Measurements from ENCODE around the gene TERT. TPM values are rescaled to one million over a fixed set of nuclear protein-coding genes. Genes with fewer than 3 reads are reported as not detected.

Gene TERT
- total and polyA plus RNA-seq, 2 of the 13 experiments (the other 11 are each of a cell fraction or from before 2014, with no cell fraction given): 4.3 to 5.9 TPM

DNA sequence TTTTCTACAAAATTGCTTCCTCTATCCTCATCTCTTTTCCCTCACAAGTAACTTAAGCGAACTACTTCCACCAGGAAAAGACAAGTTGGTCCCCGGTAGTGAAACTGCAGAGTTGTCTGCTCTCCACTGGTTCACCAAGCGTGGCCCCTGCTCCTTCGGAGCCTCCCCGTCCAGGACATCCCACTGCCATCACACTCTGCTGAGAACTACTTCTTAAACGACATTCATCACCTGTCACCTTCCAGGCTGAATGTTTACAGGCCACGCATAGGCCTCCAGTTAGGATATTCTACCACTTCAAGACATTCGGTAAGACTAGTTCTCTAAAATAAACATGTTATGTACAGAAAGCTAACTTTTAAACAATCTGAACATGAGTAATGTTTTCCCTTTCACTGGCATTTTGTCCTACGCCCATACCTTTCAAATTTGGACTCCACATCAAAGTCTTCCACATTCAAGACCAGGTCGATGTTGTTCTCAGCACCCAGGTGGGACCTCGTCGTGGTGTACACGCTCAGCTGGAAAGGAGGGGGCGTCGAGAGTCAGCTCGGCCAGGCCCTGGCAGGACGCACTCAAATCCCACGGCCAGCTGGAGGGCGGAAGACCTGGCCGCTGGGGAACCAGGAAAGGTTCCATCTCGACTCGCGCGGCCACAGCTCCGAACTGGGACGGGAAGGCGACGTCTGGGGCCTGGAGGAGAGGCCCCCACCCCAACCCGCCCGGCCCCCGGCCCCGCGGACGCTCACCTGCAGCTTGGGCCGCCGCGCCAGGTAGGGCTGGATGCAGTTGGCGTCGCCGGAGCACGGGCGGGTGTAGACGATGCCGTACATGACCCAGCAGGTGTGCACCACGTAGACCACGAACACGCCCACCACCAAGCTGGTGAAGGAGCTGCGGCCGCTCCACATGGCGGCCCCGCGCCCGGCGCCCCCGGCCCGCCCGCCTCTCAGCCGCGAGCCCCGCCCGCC, 49.3 kb upstream of the TERT start (continued):
- TF ChIP-seq, protein P1, sequence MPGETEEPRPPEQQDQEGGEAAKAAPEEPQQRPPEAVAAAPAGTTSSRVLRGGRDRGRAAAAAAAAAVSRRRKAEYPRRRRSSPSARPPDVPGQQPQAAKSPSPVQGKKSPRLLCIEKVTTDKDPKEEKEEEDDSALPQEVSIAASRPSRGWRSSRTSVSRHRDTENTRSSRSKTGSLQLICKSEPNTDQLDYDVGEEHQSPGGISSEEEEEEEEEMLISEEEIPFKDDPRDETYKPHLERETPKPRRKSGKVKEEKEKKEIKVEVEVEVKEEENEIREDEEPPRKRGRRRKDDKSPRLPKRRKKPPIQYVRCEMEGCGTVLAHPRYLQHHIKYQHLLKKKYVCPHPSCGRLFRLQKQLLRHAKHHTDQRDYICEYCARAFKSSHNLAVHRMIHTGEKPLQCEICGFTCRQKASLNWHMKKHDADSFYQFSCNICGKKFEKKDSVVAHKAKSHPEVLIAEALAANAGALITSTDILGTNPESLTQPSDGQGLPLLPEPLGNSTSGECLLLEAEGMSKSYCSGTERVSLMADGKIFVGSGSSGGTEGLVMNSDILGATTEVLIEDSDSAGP (CRISPR knock-in tag; IDR thresholded peaks at IDR 0.05; ENCODE audit: borderline replicate concordance): no peak
- TF ChIP-seq, protein P2, sequence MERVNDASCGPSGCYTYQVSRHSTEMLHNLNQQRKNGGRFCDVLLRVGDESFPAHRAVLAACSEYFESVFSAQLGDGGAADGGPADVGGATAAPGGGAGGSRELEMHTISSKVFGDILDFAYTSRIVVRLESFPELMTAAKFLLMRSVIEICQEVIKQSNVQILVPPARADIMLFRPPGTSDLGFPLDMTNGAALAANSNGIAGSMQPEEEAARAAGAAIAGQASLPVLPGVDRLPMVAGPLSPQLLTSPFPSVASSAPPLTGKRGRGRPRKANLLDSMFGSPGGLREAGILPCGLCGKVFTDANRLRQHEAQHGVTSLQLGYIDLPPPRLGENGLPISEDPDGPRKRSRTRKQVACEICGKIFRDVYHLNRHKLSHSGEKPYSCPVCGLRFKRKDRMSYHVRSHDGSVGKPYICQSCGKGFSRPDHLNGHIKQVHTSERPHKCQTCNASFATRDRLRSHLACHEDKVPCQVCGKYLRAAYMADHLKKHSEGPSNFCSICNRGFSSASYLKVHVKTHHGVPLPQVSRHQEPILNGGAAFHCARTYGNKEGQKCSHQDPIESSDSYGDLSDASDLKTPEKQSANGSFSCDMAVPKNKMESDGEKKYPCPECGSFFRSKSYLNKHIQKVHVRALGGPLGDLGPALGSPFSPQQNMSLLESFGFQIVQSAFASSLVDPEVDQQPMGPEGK (CRISPR knock-in tag; IDR thresholded peaks at IDR 0.05): peak; percentile 43; the same call in 1 of the 2 replicates
- TF ChIP-seq ONECUT2 (CRISPR knock-in tag; IDR thresholded peaks at IDR 0.05): no peak
- TF ChIP-seq ZFAT (CRISPR knock-in tag; conservative IDR thresholded peaks at IDR 0.05): no peak
- TF ChIP-seq ZNF776 (CRISPR knock-in tag; IDR thresholded peaks at IDR 0.05): no peak
- no peak for TF ChIP-seq ZNF124 (CRISPR knock-in tag; IDR thresholded peaks at IDR 0.05)
- TF ChIP-seq RNF2 (conservative IDR thresholded peaks at IDR 0.05; ENCODE audit: low read depth): no peak
- no peak for TF ChIP-seq ZSCAN12 (CRISPR knock-in tag; IDR thresholded peaks at IDR 0.05)
- no peak for TF ChIP-seq YY1 (IDR thresholded peaks at IDR 0.05; ENCODE audit: insufficient read depth, insufficient replicate concordance, low read depth, low read length)
- no peak for TF ChIP-seq PAX8 (CRISPR knock-in tag; IDR thresholded peaks at IDR 0.05; ENCODE audit: borderline replicate concordance)
- TF ChIP-seq, protein P3, sequence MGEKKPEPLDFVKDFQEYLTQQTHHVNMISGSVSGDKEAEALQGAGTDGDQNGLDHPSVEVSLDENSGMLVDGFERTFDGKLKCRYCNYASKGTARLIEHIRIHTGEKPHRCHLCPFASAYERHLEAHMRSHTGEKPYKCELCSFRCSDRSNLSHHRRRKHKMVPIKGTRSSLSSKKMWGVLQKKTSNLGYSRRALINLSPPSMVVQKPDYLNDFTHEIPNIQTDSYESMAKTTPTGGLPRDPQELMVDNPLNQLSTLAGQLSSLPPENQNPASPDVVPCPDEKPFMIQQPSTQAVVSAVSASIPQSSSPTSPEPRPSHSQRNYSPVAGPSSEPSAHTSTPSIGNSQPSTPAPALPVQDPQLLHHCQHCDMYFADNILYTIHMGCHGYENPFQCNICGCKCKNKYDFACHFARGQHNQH (CRISPR knock-in tag; IDR thresholded peaks at IDR 0.05): no peak
- TF ChIP-seq MED1 (CRISPR knock-in tag; IDR thresholded peaks at IDR 0.05): 0 out of 2 replicates have a peak, but pooled peaks have one; percentile 6
- TF ChIP-seq, protein P4, sequence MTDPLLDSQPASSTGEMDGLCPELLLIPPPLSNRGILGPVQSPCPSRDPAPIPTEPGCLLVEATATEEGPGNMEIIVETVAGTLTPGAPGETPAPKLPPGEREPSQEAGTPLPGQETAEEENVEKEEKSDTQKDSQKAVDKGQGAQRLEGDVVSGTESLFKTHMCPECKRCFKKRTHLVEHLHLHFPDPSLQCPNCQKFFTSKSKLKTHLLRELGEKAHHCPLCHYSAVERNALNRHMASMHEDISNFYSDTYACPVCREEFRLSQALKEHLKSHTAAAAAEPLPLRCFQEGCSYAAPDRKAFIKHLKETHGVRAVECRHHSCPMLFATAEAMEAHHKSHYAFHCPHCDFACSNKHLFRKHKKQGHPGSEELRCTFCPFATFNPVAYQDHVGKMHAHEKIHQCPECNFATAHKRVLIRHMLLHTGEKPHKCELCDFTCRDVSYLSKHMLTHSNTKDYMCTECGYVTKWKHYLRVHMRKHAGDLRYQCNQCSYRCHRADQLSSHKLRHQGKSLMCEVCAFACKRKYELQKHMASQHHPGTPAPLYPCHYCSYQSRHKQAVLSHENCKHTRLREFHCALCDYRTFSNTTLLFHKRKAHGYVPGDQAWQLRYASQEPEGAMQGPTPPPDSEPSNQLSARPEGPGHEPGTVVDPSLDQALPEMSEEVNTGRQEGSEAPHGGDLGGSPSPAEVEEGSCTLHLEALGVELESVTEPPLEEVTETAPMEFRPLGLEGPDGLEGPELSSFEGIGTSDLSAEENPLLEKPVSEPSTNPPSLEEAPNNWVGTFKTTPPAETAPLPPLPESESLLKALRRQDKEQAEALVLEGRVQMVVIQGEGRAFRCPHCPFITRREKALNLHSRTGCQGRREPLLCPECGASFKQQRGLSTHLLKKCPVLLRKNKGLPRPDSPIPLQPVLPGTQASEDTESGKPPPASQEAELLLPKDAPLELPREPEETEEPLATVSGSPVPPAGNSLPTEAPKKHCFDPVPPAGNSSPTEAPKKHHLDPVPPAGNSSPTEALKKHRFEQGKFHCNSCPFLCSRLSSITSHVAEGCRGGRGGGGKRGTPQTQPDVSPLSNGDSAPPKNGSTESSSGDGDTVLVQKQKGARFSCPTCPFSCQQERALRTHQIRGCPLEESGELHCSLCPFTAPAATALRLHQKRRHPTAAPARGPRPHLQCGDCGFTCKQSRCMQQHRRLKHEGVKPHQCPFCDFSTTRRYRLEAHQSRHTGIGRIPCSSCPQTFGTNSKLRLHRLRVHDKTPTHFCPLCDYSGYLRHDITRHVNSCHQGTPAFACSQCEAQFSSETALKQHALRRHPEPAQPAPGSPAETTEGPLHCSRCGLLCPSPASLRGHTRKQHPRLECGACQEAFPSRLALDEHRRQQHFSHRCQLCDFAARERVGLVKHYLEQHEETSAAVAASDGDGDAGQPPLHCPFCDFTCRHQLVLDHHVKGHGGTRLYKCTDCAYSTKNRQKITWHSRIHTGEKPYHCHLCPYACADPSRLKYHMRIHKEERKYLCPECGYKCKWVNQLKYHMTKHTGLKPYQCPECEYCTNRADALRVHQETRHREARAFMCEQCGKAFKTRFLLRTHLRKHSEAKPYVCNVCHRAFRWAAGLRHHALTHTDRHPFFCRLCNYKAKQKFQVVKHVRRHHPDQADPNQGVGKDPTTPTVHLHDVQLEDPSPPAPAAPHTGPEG (CRISPR knock-in tag; IDR thresholded peaks at IDR 0.05): 0 out of 2 replicates have a peak, but pooled peaks have one; percentile 16
- TF ChIP-seq TBL1XR1 (IDR thresholded peaks at IDR 0.05; ENCODE audit: borderline replicate concordance, low read length, partially characterized antibody): no peak
- no peak for TF ChIP-seq ZFP62 (CRISPR knock-in tag; IDR thresholded peaks at IDR 0.05)

Data from HepG2 (cell line).